ENCODE results near the gene NUMBL. TPM values are rescaled to one million over a fixed set of nuclear protein-coding genes. Genes with fewer than 3 reads are reported as not detected.

NUMBL gene
- total and polyA plus RNA-seq, 9 of the 15 experiments (the other 6 are each of a cell fraction or from before 2014, with no cell fraction given): 0.39 to 38.6 (median 6.6) TPM

GRCh38 chr19:40705950-40706619 lies 15.6 kb upstream of the NUMBL start:
- no peak for TF ChIP-seq NONO (IDR thresholded peaks at IDR 0.05; ENCODE audit: low read depth in 2 of 2, low read length in 1 of 2)
- no peak for TF ChIP-seq PCBP1 (IDR thresholded peaks at IDR 0.05; ENCODE audit: low read depth, low read length, poor library complexity, severe bottlenecking)
- TF ChIP-seq CBFB (CRISPR knock-in tag; IDR thresholded peaks at IDR 0.05): no peak
- no peak for TF ChIP-seq ZSCAN32 (CRISPR knock-in tag; IDR thresholded peaks at IDR 0.05)
- Histone ChIP-seq H4K20me1 (replicated peaks; ENCODE audit: control insufficient read depth, insufficient read depth, low read length) (no peaks in the 10 kb centered on the region), H2AFZ (ENCODE audit: low read depth, low read length) (no peak overlapping the region), H3K27ac (ENCODE audit: extremely low read depth, low read depth, low read length) (no peak overlapping the region), H3K9me1 (ENCODE audit: control insufficient read depth, insufficient read depth, low read length) (no peaks in the 10 kb centered on the region), H3K4me3 (no peak overlapping the region), H3K4me1 (replicated peaks in 1 of 2; ENCODE audit: control insufficient read depth in 2 of 2, insufficient read depth in 2 of 2, low read length in 2 of 2) (peaks cover 12 to 23% of the 10 kb centered on the region in 2 experiments; a peak in 4 of 5 replicates), H3K9ac (ENCODE audit: insufficient read depth in 1 of 2, low read depth in 2 of 2, low read length in 2 of 2) (no peak overlapping the region), H3K4me2 (ENCODE audit: insufficient read depth, low read length) (no peak overlapping the region), H3K36me3 (ENCODE audit: control insufficient read depth, insufficient read depth, low read length) (peaks cover 58% of the 10 kb centered on the region), H3K79me2 (ENCODE audit: control insufficient read depth, insufficient read depth, low read length) (no peaks in the 10 kb centered on the region), H3K9me3 (replicated peaks; ENCODE audit: control insufficient read depth, insufficient read depth, low read depth, low read length) (no peaks in the 10 kb centered on the region), H3K27me3 (ENCODE audit: control insufficient read depth in 2 of 2, insufficient read depth in 2 of 2, low read length in 2 of 2) (no peaks in the 10 kb centered on the region)
- 83% methylated on average over 7 of the region's 7 CpGs for WGBS (ENCODE audit: insufficient coverage, low coverage, missing lambda C conversion rate)
- in situ Hi-C loops (cut with MboI): no loop called here
- CTCF ChIA-PET (ENCODE audit: low intra/inter-chr PET ratio): no interaction called here
- BruUV-seq (replicated peaks): no TSS peak
- intact Hi-C loops (cut with micrococcal nuclease): no loop called here
- DNase-seq (ENCODE audit: extremely low read depth in 1 of 4, low spot score in 3 of 4) (no peak), ATAC-seq (no peak), FAIRE-seq (no peak)
- POLR2A ChIA-PET: no interaction called here

GRCh38 chr19:40705362-40705651 lies 14.9 kb upstream of the NUMBL start:
- ChIA-PET CTCF (ENCODE audit: low intra/inter-chr PET ratio) (no interaction called here), POLR2A (no interaction called here)
- FAIRE-seq: no peak
- Histone ChIP-seq H3K36me3 (ENCODE audit: control insufficient read depth, insufficient read depth, low read length) (peaks cover 55% of the 10 kb centered on the region), H3K9me1 (ENCODE audit: control insufficient read depth, insufficient read depth, low read length) (no peaks in the 10 kb centered on the region), H3K27ac (ENCODE audit: extremely low read depth, low read depth, low read length) (no peak overlapping the region), H3K4me1 (replicated peaks in 1 of 2; ENCODE audit: control insufficient read depth in 2 of 2, insufficient read depth in 2 of 2, low read length in 2 of 2) (peaks cover 12 to 23% of the 10 kb centered on the region in 2 experiments; a peak in 4 of 5 replicates), H3K9me3 (replicated peaks; ENCODE audit: control insufficient read depth, insufficient read depth, low read depth, low read length) (no peaks in the 10 kb centered on the region), H3K79me2 (ENCODE audit: control insufficient read depth, insufficient read depth, low read length) (no peaks in the 10 kb centered on the region), H4K20me1 (replicated peaks; ENCODE audit: control insufficient read depth, insufficient read depth, low read length) (no peaks in the 10 kb centered on the region), H3K9ac (ENCODE audit: insufficient read depth in 1 of 2, low read depth in 2 of 2, low read length in 2 of 2) (peak overlapping the region in 1 of 2 experiments; percentile 2; a peak in 1 of 4 replicates), H2AFZ (ENCODE audit: low read depth, low read length) (no peak overlapping the region), H3K4me2 (ENCODE audit: insufficient read depth, low read length) (no peak overlapping the region), H3K4me3 (no peak overlapping the region), H3K27me3 (ENCODE audit: control insufficient read depth in 2 of 2, insufficient read depth in 2 of 2, low read length in 2 of 2) (no peaks in the 10 kb centered on the region)
- 93% methylated on average over 9 of the region's 9 CpGs for WGBS (ENCODE audit: insufficient coverage, low coverage, missing lambda C conversion rate)
- ATAC-seq: no peak
- TF ChIP-seq ZNF717 (CRISPR knock-in tag; IDR thresholded peaks at IDR 0.05) (no peak), KLF13 (tag; IDR thresholded peaks at IDR 0.05; ENCODE audit: borderline replicate concordance, low read depth) (no peak)
- intact Hi-C loops (cut with micrococcal nuclease): no loop called here
- in situ Hi-C loops (cut with MboI): no loop called here
- DNase-seq (ENCODE audit: extremely low read depth in 1 of 4, low spot score in 3 of 4): no peak
- no TSS peak for BruUV-seq (replicated peaks)

Measured in K562 (cell line).